ENCODE measurements around the gene IMP3.

Gene IMP3

GRCh38 chr15:75673426-75674235 lies 33.6 kb upstream of the IMP3 start:
- H3K36me3 ChIP-seq (ENCODE audit: insufficient read depth): no peaks in the 10 kb centered on the region
- H3K27me3 ChIP-seq (ENCODE audit: insufficient read depth, low read depth): no peaks in the 10 kb centered on the region; the same call in 1 of the 2 replicates
- no peaks in the 10 kb centered on the region for H3K4me1 ChIP-seq (ENCODE audit: low read depth, poor library complexity, severe bottlenecking)
- H3K4me3 ChIP-seq (IDR thresholded peaks at IDR 0.05; ENCODE audit: insufficient read depth, low read depth, low read length): no peak overlapping the region
- H3K4me2 ChIP-seq: no peak overlapping the region
- H3K9ac ChIP-seq: no peak overlapping the region
- no peak overlapping the region for H3K27ac ChIP-seq
- no peak overlapping the region for H2AFZ ChIP-seq (ENCODE audit: low read depth)
- H4K20me1 ChIP-seq (ENCODE audit: insufficient read depth): no peaks in the 10 kb centered on the region
- no peaks in the 10 kb centered on the region for H3K79me2 ChIP-seq (ENCODE audit: insufficient read depth, low read depth)
- no peak for TF ChIP-seq CTCF (conservative IDR thresholded peaks at IDR 0.05; ENCODE audit: low read depth, low read length)

- H3K4me1 ChIP-seq (ENCODE audit: low read depth, poor library complexity, severe bottlenecking): no peaks in the 10 kb centered on the region
- H3K27me3 ChIP-seq (ENCODE audit: insufficient read depth, low read depth): no peaks in the 10 kb centered on the region; the same call in 1 of the 2 replicates
- no peak overlapping the region for H3K4me2 ChIP-seq
- no peak for TF ChIP-seq CTCF (conservative IDR thresholded peaks at IDR 0.05; ENCODE audit: low read depth, low read length)
- H3K79me2 ChIP-seq (ENCODE audit: insufficient read depth, low read depth): no peaks in the 10 kb centered on the region
- H3K9ac ChIP-seq: no peak overlapping the region
- no peak overlapping the region for H3K4me3 ChIP-seq (IDR thresholded peaks at IDR 0.05; ENCODE audit: insufficient read depth, low read depth, low read length)
- H3K36me3 ChIP-seq (ENCODE audit: insufficient read depth): no peaks in the 10 kb centered on the region
- H4K20me1 ChIP-seq (ENCODE audit: insufficient read depth): no peaks in the 10 kb centered on the region
- no peak overlapping the region for H3K27ac ChIP-seq
- no peak overlapping the region for H2AFZ ChIP-seq (ENCODE audit: low read depth)
Measured at GRCh38 chr15:75672646-75673425, 32.8 kb upstream of the IMP3 start.

- no peak overlapping the region for H3K27ac ChIP-seq
- no peaks in the 10 kb centered on the region for H3K36me3 ChIP-seq (ENCODE audit: insufficient read depth)
Measured at GRCh38 chr15:75671730-75672602, 31.9 kb upstream of the IMP3 start.

More at GRCh38 chr15:75671730-75672602, 31.9 kb upstream of the IMP3 start:
- Histone ChIP-seq H2AFZ (ENCODE audit: low read depth) (no peak overlapping the region), H3K4me3 (IDR thresholded peaks at IDR 0.05; ENCODE audit: insufficient read depth, low read depth, low read length) (no peak overlapping the region), H3K27me3 (ENCODE audit: insufficient read depth, low read depth) (no peaks in the 10 kb centered on the region), H4K20me1 (ENCODE audit: insufficient read depth) (no peaks in the 10 kb centered on the region), H3K4me1 (ENCODE audit: low read depth, poor library complexity, severe bottlenecking) (no peaks in the 10 kb centered on the region), H3K9ac (no peak overlapping the region), H3K4me2 (no peak overlapping the region), H3K79me2 (ENCODE audit: insufficient read depth, low read depth) (no peaks in the 10 kb centered on the region)
- no peak for TF ChIP-seq CTCF (conservative IDR thresholded peaks at IDR 0.05; ENCODE audit: low read depth, low read length)

All from KMS-11 (cell line).